Activated CD4-positive, CD25-positive, alpha-beta regulatory T cell (primary cell): ENCODE measurements around the gene CRYM.

Experiments
- DNase-seq, 4 experiments: peaks; one replicate each; lab custom pipeline; 2025; lab: John Stamatoyannopoulos, UW

The CRYM gene

GRCh38 chr16:21244518-21245215 is 33.4 kb downstream of the CRYM start:
- DNase-seq = no peak

DNA sequence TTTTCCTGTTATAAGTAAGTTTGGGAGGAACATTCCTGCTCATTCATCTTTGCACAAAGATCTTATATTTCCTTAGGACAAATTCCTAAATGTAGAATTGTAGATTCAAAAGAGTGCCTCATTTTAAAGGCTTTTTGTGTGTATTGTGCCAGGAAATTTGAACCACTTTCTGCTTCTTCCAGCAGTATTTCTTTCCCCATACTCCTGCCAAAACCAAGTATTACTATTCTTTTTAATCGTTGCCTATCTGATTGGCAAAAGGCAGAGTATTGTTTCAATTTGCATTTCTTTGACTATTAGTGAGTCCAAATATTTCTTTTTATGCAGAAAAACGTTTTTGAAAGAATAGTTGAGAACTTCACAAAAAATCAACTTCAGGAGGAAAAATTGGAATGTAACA is 35.3 kb downstream of the CRYM start:
- DNase-seq = no peak

- no peak for DNase-seq
Observed at GRCh38 chr16:21239646-21240045, 38.4 kb downstream of the CRYM start.

GRCh38 chr16:21236831-21237230 is 41.3 kb downstream of the CRYM start:
- DNase-seq = no peak

- no peak for DNase-seq
Observed at GRCh38 chr16:21235199-21235585, 42.9 kb downstream of the CRYM start.

- no peak for DNase-seq
Observed at GRCh38 chr16:21233521-21234150, 44.5 kb downstream of the CRYM start, which contains the start of gene ANKS4B. Gene ANKS4B (plus strand): TSS chr16:21233699. CDS start chr16:21233738, 39 bp downstream.

DNA sequence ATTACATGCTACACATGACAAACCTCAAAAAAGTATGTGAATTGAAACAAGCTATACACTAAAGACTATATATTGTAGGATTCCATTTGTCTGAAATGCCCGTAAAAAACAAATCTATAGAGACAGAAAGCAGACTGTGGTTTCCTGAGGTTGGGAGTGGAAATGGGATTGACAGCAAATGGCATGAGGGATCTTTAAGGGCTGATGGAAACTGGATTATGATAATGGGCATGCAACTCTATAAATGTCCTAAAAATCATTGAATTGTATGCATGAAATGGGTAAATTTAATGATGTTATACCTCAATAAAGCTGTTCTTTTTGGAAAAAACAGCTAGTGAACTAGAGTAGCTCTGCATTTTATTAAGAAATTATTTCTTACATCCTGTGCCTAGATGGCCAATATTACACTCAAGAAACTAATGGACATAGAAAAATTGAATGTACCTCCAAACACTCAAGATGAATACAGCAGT is 45.0 kb downstream of the CRYM start:
- DNase-seq = no peak

- no peak for DNase-seq
Observed at GRCh38 chr16:21228361-21228872, 49.7 kb downstream of the CRYM start.

DNA sequence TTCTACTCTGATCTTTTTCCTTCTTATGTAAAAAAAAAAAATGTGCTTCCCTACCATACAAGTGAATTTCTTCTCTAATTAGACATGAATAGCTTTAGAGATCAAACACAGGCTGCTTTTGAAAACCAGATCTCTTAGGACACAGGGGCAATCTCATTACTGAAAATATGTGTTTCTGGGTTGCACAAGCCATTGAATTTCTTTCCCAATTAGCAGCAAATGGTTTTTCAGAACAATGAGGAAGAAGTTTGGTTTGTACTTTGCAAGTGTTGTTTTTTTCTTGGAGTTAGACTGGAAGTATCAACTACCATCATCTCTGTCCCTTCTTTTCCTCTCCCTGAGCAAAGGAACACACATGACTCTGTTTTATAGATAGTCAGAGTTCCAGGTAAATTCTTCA is 50.2 kb downstream of the CRYM start:
- no peak for DNase-seq

GRCh38 chr16:21226749-21227148 is 51.3 kb downstream of the CRYM start:
- DNase-seq = no peak

DNA sequence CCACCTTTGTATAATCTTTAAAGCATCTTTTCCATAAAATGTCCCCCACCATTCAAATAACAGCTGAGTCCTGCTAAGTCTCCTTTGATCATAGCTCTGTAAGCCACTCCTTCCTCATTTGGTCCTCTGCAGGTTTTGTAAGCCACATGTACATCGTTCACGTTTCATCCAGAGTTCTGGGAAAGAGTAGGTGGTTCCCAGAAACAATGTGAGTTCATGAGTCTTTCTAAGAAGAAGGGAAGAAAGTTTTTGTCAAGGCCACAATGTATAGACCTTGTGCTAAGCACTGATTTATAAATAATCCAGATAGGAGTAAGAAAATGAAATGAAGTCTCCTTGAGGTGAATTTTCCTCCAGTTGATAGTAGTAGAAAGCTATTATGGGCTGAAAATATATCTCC is 53.3 kb downstream of the CRYM start:
- no peak for DNase-seq

- DNase-seq = no peak
Observed at GRCh38 chr16:21223787-21224186, 54.3 kb downstream of the CRYM start.

- DNase-seq = no peak
Observed at GRCh38 chr16:21222495-21223337, 55.4 kb downstream of the CRYM start.

DNA sequence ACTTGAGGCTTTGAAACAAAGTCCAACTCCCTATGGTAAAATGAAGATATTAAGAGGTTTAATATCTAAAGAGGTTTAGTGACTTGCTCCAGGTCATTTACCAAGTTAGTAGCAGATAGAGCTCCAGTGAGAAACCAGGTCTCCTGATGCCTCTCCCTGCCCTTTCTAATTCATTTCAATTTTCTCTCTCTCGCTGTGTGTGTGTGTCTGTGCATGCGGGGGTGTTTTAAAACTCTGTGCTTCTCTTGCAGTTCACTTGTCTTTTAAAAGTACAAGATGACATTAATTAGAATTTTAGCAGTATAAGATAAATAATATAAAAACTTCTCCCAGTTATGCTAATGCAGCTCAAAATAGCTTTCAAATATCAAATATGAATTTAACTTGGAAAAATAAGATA is 58.5 kb downstream of the CRYM start:
- no peak for DNase-seq

DNA sequence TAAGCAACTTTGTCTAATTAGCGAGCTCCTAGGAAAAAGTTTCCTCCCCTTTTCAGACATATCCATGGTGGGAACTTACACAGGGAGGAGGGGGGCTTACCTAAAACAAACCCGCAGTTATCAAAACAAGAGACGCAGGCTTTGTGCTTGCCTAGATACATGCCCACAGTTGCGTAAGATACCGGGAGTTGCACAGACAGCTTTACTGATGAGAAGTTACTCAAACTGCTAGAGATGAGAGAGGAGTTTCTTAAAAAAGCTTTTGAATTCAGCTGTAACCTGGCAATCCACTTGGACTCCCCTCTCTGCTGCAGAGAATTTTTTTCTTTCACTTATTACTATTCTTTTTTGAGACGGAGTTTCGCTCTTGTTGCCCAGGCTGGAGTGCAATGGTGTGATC is 59.9 kb downstream of the CRYM start:
- DNase-seq = no peak

- no peak for DNase-seq
Observed at GRCh38 chr16:21217121-21217520, 61.0 kb downstream of the CRYM start.

GRCh38 chr16:21214086-21214485 is 64.0 kb downstream of the CRYM start:
- no peak for DNase-seq

- no peak for DNase-seq
Observed at GRCh38 chr16:21211486-21211885, 66.6 kb downstream of the CRYM start, which contains the start of gene ZP2. Gene ZP2 (minus strand): TSS chr16:21211574. CDS start chr16:21211547, 27 bp downstream.
